ENCODE data around the gene KCNJ4.

Gene KCNJ4

GRCh38 chr22:38455076-38455529 lies at the start of gene KCNJ4:
KCNJ4 (minus strand) TSS chr22:38455199; CDS start chr22:38428132, 27,067 bp downstream.
- DNase-seq: no peak

GRCh38 chr22:38503021-38503420 lies 48.0 kb upstream of the KCNJ4 start:
- no peak for DNase-seq

- DNase-seq: no peak
These were observed 47.0 kb upstream of the KCNJ4 start for GRCh38 chr22:38501797-38502672.

GRCh38 chr22:38497869-38498268 lies 42.9 kb upstream of the KCNJ4 start:
- DNase-seq: no peak

- DNase-seq: no peak
These were observed 39.9 kb upstream of the KCNJ4 start for GRCh38 chr22:38494939-38495338.

- no peak for DNase-seq
These were observed 39.5 kb upstream of the KCNJ4 start for GRCh38 chr22:38494498-38494897.

GRCh38 chr22:38491707-38492348 lies 36.8 kb upstream of the KCNJ4 start:
- DNase-seq: no peak

- DNase-seq: no peak
These were observed 35.9 kb upstream of the KCNJ4 start for GRCh38 chr22:38490915-38491314.

- no peak for DNase-seq
These were observed 35.5 kb upstream of the KCNJ4 start for GRCh38 chr22:38490475-38490874.

GRCh38 chr22:38489561-38490145 lies 34.7 kb upstream of the KCNJ4 start:
- DNase-seq: no peak

GRCh38 chr22:38489142-38489541 lies 34.1 kb upstream of the KCNJ4 start:
- no peak for DNase-seq

- DNase-seq: no peak
These were observed 32.9 kb upstream of the KCNJ4 start for GRCh38 chr22:38487946-38488345.

- no peak for DNase-seq
These were observed 30.8 kb upstream of the KCNJ4 start for GRCh38 chr22:38485783-38486182.

GRCh38 chr22:38484244-38484643 lies 29.2 kb upstream of the KCNJ4 start:
- no peak for DNase-seq

- DNase-seq: no peak
These were observed 27.8 kb upstream of the KCNJ4 start for GRCh38 chr22:38482662-38483308.

- DNase-seq: no peak
These were observed 26.9 kb upstream of the KCNJ4 start for GRCh38 chr22:38481871-38482332.

GRCh38 chr22:38481162-38481870 lies 26.3 kb upstream of the KCNJ4 start:
- no peak for DNase-seq

GRCh38 chr22:38479096-38479837 lies 24.3 kb upstream of the KCNJ4 start:
- DNase-seq: no peak

GRCh38 chr22:38477585-38477984 lies 22.6 kb upstream of the KCNJ4 start:
- no peak for DNase-seq

- no peak for DNase-seq
These were observed 19.1 kb upstream of the KCNJ4 start for GRCh38 chr22:38474003-38474607.

- DNase-seq: no peak
These were observed 16.2 kb upstream of the KCNJ4 start for GRCh38 chr22:38471237-38471636.
